Bronchial epithelial cell (primary cell): ENCODE results near the gene HTR2B. TPM values are rescaled to one million over a fixed set of nuclear protein-coding genes. Genes with fewer than 3 reads are reported as not detected.

Experiments used
- DNase-seq: peaks from one replicate; pipeline ENCODE4 v3.0.0-alpha.2; 2010; ENCODE audit warnings: low read depth
- FAIRE-seq: peaks from 2 replicates; lab custom pipeline; 2011; peaks lifted over from hg19 to GRCh38; lab: Jason Lieb, UNC
- H3K27me3 ChIP-seq: 2 replicates; pipeline ENCODE4 v1.5.1; 2011; ENCODE audit warnings: low read length; ENCODE audit not compliant: control insufficient read depth, insufficient read depth
- H3K36me3 ChIP-seq: 2 replicates; pipeline ENCODE4 v1.5.1; 2011; ENCODE audit warnings: low read length; ENCODE audit not compliant: control insufficient read depth, insufficient read depth
- H3K4me3 ChIP-seq: 2 replicates; pipeline ENCODE4 v1.5.1; 2011; ENCODE audit warnings: mild to moderate bottlenecking, low read depth, low read length, control low read depth
- CTCF ChIP-seq: IDR thresholded peaks from 2 replicates; pipeline ENCODE4 v1.5.1; 2011; ENCODE audit warnings: mild to moderate bottlenecking, moderate library complexity, low read length, control low read depth, inconsistent platforms; ENCODE audit not compliant: insufficient read depth, severe bottlenecking
- total RNA-seq: library from RNA; depleted of rRNA; stranded (reverse); fragments of >200 nt; gene quantifications from 2 replicates; pipeline ENCODE4 v1.2.1, GENCODE V29; 2014

HTR2B gene
- total RNA-seq, 1 donor from 2014 or later = 0.53 TPM

- no peak for TF ChIP-seq CTCF
- FAIRE-seq (no peak), DNase-seq (peak; percentile 55)
Observed at GRCh38 chr2:231132129-231132528, 7.3 kb upstream of the HTR2B start.

GRCh38 chr2:231130336-231131056, 5.7 kb upstream of the HTR2B start:
- H3K27me3 ChIP-seq = no peaks in the 10 kb centered on the region
- TF ChIP-seq CTCF = no peak
- no peaks in the 10 kb centered on the region for H3K36me3 ChIP-seq
- no peak overlapping the region for H3K4me3 ChIP-seq
- FAIRE-seq (no peak), DNase-seq (no peak)

More at GRCh38 chr2:231132129-231132528, 7.3 kb upstream of the HTR2B start:
- Histone ChIP-seq H3K4me3 (no peak overlapping the region), H3K36me3 (no peaks in the 10 kb centered on the region), H3K27me3 (no peaks in the 10 kb centered on the region)

GRCh38 chr2:231129216-231129615, 4.4 kb upstream of the HTR2B start:
- no peak for TF ChIP-seq CTCF
- Histone ChIP-seq H3K27me3 (no peaks in the 10 kb centered on the region), H3K4me3 (no peak overlapping the region), H3K36me3 (no peaks in the 10 kb centered on the region)
- FAIRE-seq (no peak), DNase-seq (no peak)

- Histone ChIP-seq H3K27me3 (no peaks in the 10 kb centered on the region), H3K36me3 (no peaks in the 10 kb centered on the region), H3K4me3 (no peak overlapping the region)
- no peak for TF ChIP-seq CTCF
- FAIRE-seq (no peak), DNase-seq (no peak)
Observed at GRCh38 chr2:231128541-231128940, 3.7 kb upstream of the HTR2B start.

- Histone ChIP-seq H3K27me3 (no peaks in the 10 kb centered on the region), H3K36me3 (no peaks in the 10 kb centered on the region), H3K4me3 (no peak overlapping the region)
- peak; percentile 46 for DNase-seq
- no peak for FAIRE-seq
- TF ChIP-seq CTCF = no peak
Observed at GRCh38 chr2:231127936-231128335, 3.1 kb upstream of the HTR2B start.

GRCh38 chr2:231127480-231127879, 2.6 kb upstream of the HTR2B start:
- Histone ChIP-seq H3K27me3 (no peaks in the 10 kb centered on the region), H3K36me3 (no peaks in the 10 kb centered on the region), H3K4me3 (no peak overlapping the region)
- FAIRE-seq (no peak), DNase-seq (no peak)
- TF ChIP-seq CTCF = no peak
